ENCODE measurements around the gene NFKBIE. TPM values are rescaled to one million over a fixed set of nuclear protein-coding genes. Genes with fewer than 3 reads are reported as not detected.

Gene NFKBIE
- total RNA-seq, 1 donor from 2014 or later: 25.1 TPM

DNA sequence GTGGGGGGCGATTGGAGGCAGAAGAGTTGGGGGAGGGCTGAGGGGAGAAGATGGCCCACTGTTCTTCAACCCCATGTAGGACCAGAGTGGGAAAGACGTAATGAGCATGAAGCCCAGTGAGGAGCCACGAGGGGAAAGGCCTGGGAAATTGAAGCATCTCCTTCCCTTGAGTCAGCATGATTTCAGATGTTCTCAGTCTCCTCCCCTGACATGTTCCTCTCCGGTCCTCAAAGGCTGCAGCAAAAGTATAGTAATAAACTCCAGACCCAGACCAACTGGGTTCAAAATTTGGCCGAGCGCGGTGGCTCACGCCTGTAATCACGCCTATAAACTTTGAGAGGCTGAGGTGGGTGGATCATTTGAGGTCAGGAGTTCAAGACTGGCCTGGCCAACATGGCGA lies 1.9 kb upstream of the NFKBIE start:
- intact Hi-C loops (cut with micrococcal nuclease): loop anchor here (5.0 to 10.0 kb wide), 3 partner anchors 120 to 188 kb away; partner anchors contain the start of genes CDC5L, MRPL14 and TMEM63B
- Mint-ChIP-seq H3K4me1 (ENCODE audit: low read depth) (peaks cover 35% of the 10 kb centered on the region), H3K27me3 (ENCODE audit: low read depth) (peaks cover 29% of the 10 kb centered on the region), H3K9me3 (no peaks in the 10 kb centered on the region), H3K36me3 (ENCODE audit: low read depth) (peaks cover 23% of the 10 kb centered on the region), H3K27ac (no peak overlapping the region), H3K4me3 (ENCODE audit: low read depth) (no peak overlapping the region)
- DNase-seq (ENCODE audit: low spot score): no peak

DNA sequence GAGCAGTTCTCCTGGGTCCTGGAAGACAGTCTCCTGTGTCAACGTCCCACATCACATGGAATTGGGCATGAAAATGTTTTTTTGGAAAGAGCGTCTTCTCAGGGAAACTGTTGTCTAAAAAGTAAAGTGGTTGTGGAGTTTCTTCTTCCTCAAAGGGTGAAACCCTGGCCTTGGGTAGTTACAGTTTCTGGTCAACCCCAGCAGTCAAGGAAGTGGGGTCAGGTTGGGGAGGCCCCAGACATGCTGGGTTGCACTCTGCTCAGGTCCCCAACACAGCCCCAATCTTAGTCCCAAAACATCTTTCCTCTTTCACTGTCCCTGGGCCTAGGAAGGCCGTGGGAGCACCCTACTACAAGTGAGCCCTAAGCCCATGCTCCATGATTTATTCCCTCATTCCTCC lies 996 bp upstream of the NFKBIE start:
- no peaks in the 10 kb centered on the region for H3K9me3 Mint-ChIP-seq
- H3K4me3 Mint-ChIP-seq (ENCODE audit: low read depth): peak overlapping the region; percentile 64
- H3K36me3 Mint-ChIP-seq (ENCODE audit: low read depth): peaks cover 28% of the 10 kb centered on the region
- peaks cover 36% of the 10 kb centered on the region for H3K4me1 Mint-ChIP-seq (ENCODE audit: low read depth)
- DNase-seq (ENCODE audit: low spot score): no peak
- H3K27me3 Mint-ChIP-seq (ENCODE audit: low read depth): peaks cover 22% of the 10 kb centered on the region
- peak overlapping the region; percentile 82 for H3K27ac Mint-ChIP-seq
- intact Hi-C loops (cut with micrococcal nuclease): loop anchor here (5.0 to 10.0 kb wide), 3 partner anchors 121 to 188 kb away; partner anchors contain the start of genes CDC5L, MRPL14 and TMEM63B

DNA sequence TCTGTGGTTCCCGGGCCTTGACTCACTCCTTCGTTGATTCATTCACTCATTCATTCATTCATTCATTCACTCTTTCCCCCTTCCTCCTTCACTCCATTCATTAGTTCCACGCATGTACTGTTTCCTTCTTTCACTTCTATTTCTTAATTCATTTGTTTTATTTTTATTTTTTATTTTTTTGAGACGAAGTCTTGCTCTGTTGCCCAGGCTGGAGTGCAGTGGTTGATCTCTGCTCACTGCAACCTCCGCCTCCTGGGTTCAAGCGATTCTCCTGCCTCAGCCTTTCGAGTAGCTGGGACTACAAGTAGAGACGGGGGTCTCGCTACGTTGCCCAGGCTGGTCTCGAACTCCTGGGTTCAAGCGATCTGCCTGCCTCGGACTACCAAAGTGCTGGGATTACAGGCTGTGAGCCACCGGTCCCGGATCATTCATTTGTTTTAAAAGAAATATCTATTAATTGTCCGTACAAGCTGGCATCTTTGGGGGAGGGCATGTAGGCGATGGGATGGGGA lies 427 bp upstream of the NFKBIE start:
- intact Hi-C loops (cut with micrococcal nuclease): loop anchor here (1.0 to 10.0 kb wide), 6 partner anchors 8 to 189 kb away; partner anchors contain the start of genes AARS2, CDC5L, MRPL14 and SLC35B2
- H3K36me3 Mint-ChIP-seq (ENCODE audit: low read depth): peaks cover 33% of the 10 kb centered on the region
- peak overlapping the region; percentile 97 for H3K4me3 Mint-ChIP-seq (ENCODE audit: low read depth)
- no peak for DNase-seq (ENCODE audit: low spot score)
- H3K9me3 Mint-ChIP-seq: no peaks in the 10 kb centered on the region
- H3K4me1 Mint-ChIP-seq (ENCODE audit: low read depth): peaks cover 41% of the 10 kb centered on the region
- H3K27ac Mint-ChIP-seq: peak overlapping the region; percentile 82
- peaks cover 18% of the 10 kb centered on the region for H3K27me3 Mint-ChIP-seq (ENCODE audit: low read depth)

DNA sequence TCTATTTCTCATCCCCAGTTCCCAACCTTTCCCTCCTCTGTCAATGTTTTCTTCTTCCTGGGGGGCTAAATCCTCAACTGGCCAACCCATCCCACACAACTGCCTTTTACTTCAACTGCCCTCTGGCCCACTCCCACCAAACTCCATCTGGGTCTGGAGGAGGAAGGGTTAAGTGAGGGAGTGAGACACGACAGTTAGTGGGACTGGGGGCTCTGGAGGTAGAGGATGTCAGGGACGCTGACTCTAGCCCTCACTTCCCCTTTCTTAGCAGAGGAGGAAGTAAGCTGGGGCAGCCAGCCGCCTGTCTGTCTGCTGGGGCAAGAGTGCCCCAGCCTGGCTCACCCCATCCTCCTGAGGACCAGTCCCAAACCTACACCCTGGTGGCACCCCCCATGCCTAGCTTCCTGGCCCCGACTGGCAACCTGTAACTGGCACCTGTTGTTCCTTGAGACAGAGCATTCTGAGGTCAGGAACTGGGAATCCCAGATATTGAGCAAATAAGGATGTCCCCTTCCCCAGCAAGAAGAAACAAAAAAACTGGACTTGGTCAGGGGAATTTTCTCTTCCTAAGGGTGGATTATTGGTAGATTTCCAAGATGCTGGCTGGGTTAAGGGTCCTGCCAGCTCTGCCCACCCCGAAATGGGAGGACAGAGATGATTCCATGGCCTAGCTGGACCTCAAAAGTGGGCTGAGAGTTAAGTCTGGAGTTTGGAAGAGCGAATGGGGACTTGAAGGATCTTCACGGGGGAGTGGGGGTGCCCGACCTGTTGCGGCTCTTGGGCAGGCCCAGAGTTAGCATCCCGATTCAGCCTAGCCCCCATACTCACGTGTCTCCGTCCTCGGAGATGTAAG lies 971 bp downstream of the NFKBIE start:
- no peaks in the 10 kb centered on the region for H3K9me3 Mint-ChIP-seq
- H3K27ac Mint-ChIP-seq: peak overlapping the region; percentile 91
- peak overlapping the region; percentile 97 for H3K4me3 Mint-ChIP-seq (ENCODE audit: low read depth)
- H3K36me3 Mint-ChIP-seq (ENCODE audit: low read depth): peaks cover 40% of the 10 kb centered on the region
- peaks cover 10% of the 10 kb centered on the region for H3K27me3 Mint-ChIP-seq (ENCODE audit: low read depth)
- intact Hi-C loops (cut with micrococcal nuclease): loop anchor here (1.0 to 10.0 kb wide), 6 partner anchors 7 to 190 kb away; partner anchors contain the start of genes AARS2, CDC5L, MRPL14 and SLC35B2
- no peak for DNase-seq (ENCODE audit: low spot score)
- H3K4me1 Mint-ChIP-seq (ENCODE audit: low read depth): peaks cover 40% of the 10 kb centered on the region

DNA sequence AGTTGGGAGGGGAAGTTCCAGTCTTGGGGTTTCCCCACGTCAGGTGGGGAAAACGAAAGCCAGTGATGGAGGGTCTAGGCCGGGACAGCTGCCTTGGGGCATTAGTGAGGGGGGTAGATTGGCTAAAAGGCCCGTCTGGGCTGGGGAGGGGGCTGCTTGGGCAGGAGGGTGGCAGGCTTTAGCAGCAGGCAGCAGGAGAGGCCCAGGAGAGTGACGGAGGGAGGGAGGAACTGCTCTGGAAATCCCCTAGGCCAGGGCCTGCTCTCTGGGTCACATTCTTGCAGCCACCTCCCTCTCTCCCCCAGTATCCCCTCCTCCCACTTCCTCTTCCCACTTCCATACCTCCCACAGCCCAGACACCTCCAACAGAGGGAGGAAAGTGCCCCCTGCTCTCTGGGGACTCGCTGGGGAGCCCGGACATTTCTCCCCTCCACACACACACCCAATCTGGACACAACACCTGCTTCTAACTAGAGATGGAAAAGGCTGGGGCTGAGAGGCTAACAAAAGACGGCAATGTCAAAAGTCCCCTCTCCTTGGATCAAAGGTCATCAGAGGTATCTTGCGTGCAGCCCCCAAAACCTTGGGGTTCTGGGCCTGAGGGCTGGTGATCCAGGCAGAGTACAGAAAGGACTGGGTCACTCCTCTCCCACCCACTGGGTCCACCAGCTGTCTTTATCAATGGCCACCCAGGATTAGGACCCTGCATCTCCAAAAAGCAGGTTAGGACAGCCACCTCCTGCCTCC lies 1.8 kb downstream of the NFKBIE start:
- intact Hi-C loops (cut with micrococcal nuclease): loop anchor here (1.0 to 10.0 kb wide), 3 partner anchors 25 to 191 kb away; partner anchors contain the start of gene AARS2
- H3K36me3 Mint-ChIP-seq (ENCODE audit: low read depth): peaks cover 47% of the 10 kb centered on the region
- peaks cover 46% of the 10 kb centered on the region for H3K4me1 Mint-ChIP-seq (ENCODE audit: low read depth)
- H3K27ac Mint-ChIP-seq: peak overlapping the region; percentile 91
- peak overlapping the region; percentile 97 for H3K4me3 Mint-ChIP-seq (ENCODE audit: low read depth)
- H3K9me3 Mint-ChIP-seq: no peaks in the 10 kb centered on the region
- peaks cover 2% of the 10 kb centered on the region for H3K27me3 Mint-ChIP-seq (ENCODE audit: low read depth)
- no peak for DNase-seq (ENCODE audit: low spot score)

DNA sequence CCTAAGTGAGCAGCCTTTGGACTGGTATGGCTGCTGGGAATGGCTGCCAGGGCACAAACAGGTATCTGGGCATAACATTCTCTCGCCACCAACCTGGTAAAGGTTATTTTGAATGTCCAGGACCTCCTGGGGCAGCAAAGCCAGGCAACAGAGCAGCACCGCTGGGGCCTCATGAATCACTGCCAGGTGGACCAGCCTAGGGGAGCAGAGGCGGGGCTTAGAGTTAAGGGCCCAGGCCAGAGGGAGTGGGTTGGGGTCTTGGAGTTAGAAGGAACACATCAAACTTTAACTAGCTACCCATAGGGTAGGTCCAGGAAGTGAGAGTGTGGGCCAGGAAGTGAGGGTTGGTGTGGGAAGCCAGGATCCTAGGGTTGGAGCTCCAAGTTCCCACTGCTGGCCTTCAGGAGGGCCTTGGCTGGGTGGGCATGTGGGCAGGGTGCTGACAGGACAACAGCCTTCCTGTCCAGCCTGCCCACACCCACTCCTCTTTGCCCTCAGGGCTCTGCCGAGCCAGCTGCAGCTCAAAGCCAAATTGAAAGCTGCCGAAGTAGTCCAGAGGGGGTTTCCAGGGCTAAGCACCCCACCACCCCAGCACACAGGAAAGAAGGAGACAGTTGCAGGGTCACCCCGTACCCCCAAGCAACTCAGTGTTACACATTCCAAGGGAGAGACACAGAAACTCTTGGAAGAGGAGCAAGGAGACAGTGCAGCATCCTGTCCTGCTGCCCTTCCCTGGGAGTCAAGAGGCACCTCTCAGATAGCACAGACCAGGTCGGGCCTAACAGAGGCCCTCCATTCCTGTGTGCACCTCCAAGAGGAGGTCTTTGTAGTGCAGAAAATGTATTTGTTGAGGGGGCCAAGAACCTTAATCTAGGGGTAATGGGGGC lies 2.6 kb downstream of the NFKBIE start:
- Mint-ChIP-seq H3K36me3 (ENCODE audit: low read depth) (peaks cover 52% of the 10 kb centered on the region), H3K4me1 (ENCODE audit: low read depth) (peaks cover 51% of the 10 kb centered on the region), H3K4me3 (ENCODE audit: low read depth) (peak overlapping the region; percentile 97), H3K9me3 (no peaks in the 10 kb centered on the region), H3K27me3 (ENCODE audit: low read depth) (no peaks in the 10 kb centered on the region), H3K27ac (peak overlapping the region; percentile 91)
- intact Hi-C loops (cut with micrococcal nuclease): loop anchor here (1.0 to 10.0 kb wide), 2 partner anchors 24 to 192 kb away; no protein-coding TSS in a partner anchor
- no peak for DNase-seq (ENCODE audit: low spot score)

DNA sequence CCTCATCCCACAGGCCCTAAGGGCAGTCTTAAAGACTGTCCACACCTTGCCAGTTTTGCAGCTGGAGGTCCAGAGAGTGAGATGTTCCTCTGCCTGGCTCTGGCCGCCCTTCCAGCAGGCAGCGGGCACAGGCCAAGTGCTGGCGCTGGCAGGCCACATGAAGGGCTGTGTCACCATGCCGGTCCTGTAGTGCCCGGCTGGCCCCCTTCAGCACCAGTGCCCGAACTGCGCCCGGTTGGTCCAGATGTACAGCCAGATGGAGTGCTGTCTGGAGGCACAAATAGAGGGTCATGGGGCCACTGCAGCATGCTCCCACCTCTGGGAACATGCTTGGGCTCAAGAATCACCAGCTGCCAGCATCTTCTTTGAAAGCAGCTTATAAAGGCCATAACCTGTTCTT lies 3.8 kb downstream of the NFKBIE start:
- peaks cover 55% of the 10 kb centered on the region for H3K36me3 Mint-ChIP-seq (ENCODE audit: low read depth)
- no peak overlapping the region for H3K27ac Mint-ChIP-seq
- no peak for DNase-seq (ENCODE audit: low spot score)
- intact Hi-C loops (cut with micrococcal nuclease): loop anchor here (10.0 kb wide), 1 partner anchor 193 kb away; no protein-coding TSS in a partner anchor
- H3K4me3 Mint-ChIP-seq (ENCODE audit: low read depth): no peak overlapping the region
- no peaks in the 10 kb centered on the region for H3K27me3 Mint-ChIP-seq (ENCODE audit: low read depth)
- no peaks in the 10 kb centered on the region for H3K9me3 Mint-ChIP-seq
- H3K4me1 Mint-ChIP-seq (ENCODE audit: low read depth): peaks cover 48% of the 10 kb centered on the region

DNA sequence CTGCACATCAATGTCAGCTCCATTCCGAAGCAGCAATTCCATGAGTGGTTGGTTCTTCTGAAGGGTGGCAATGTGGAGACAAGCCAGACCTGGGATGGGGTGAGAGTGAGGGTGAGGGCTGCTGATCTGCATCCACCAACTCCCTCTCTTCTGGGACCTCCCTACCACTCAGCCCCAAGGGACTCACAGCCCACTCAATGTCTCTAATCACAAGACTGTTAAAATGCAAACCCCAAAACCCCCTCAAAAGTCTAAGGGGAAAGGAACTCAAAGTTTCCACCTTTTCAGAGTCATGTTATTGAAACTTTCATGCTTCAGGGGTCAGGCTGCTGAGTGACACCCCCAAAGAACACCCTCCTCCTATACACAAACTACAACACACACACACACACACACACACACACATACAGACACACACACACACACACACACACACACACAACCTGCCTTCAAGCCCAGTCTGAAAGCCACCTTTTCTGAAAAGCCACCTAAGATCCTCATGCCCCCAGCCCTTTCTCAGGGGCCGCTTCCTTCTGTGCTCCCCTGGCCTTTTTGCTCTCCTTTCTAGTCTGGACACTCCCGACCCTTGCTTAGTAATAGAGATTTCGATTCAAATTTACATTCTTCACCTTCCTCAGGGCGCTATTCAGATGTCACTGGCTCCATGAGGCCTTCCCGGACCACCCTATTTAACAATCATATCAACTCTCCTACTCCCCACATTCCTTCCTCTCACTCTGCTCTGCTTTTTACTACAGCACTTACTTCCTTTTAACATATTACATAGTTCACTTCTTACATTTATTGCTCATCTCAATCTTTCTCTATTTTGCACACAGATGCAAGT lies 4.7 kb downstream of the NFKBIE start:
- H3K27ac Mint-ChIP-seq: peak overlapping the region; percentile 12
- no peaks in the 10 kb centered on the region for H3K27me3 Mint-ChIP-seq (ENCODE audit: low read depth)
- peaks cover 50% of the 10 kb centered on the region for H3K4me1 Mint-ChIP-seq (ENCODE audit: low read depth)
- no peaks in the 10 kb centered on the region for H3K9me3 Mint-ChIP-seq
- peaks cover 62% of the 10 kb centered on the region for H3K36me3 Mint-ChIP-seq (ENCODE audit: low read depth)
- DNase-seq (ENCODE audit: low spot score): no peak
- intact Hi-C loops (cut with micrococcal nuclease): loop anchor here (10.0 kb wide), 1 partner anchor 194 kb away; no protein-coding TSS in a partner anchor
- no peak overlapping the region for H3K4me3 Mint-ChIP-seq (ENCODE audit: low read depth)

DNA sequence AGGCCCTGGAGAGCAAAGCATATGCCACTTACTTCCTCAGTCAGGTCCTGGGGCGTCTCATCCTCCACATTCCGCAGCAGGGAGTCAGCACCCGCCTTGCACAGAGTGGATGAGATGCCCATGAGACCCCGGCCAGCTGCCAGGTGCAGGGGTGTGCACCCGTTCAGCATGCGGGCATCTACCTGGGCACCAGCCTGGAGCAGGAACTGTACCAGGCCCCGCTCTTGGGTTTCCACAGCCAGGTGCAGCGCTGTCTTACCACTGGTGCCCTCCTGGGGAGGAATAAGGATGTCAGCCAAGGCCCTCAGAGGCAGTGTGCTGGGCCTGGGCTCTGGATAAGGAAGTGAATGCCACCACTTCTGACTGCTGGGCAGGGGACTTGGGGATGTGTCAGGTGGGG lies 5.3 kb downstream of the NFKBIE start:
- no peak overlapping the region for H3K4me3 Mint-ChIP-seq (ENCODE audit: low read depth)
- H3K27me3 Mint-ChIP-seq (ENCODE audit: low read depth): no peaks in the 10 kb centered on the region
- peaks cover 55% of the 10 kb centered on the region for H3K4me1 Mint-ChIP-seq (ENCODE audit: low read depth)
- H3K36me3 Mint-ChIP-seq (ENCODE audit: low read depth): peaks cover 68% of the 10 kb centered on the region
- intact Hi-C loops (cut with micrococcal nuclease): loop anchor here (10.0 kb wide), 1 partner anchor 195 kb away; no protein-coding TSS in a partner anchor
- no peak for DNase-seq (ENCODE audit: low spot score)
- H3K27ac Mint-ChIP-seq: no peak overlapping the region
- H3K9me3 Mint-ChIP-seq: no peaks in the 10 kb centered on the region

DNA sequence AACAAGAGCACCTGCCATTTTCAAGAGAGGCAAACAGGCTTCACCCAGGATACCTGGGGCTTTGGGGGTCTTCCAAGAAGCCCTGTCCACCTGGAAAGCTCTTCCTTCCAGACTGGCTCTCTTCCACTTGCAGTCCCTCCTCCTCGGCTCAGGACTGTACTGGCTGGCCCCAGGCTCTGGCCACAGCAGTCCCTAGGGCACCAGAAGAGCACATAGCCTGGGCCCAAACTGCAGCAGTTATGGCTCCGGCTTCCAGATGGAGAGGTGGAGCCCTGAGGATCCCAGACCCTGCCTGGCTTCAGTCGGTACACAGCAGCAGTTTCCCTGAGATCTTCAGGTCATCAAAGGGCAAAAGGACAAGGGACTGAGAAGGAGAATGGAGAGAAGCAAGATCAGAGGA lies 6.4 kb downstream of the NFKBIE start:
- Mint-ChIP-seq H3K36me3 (ENCODE audit: low read depth) (peaks cover 71% of the 10 kb centered on the region), H3K9me3 (no peaks in the 10 kb centered on the region), H3K4me3 (ENCODE audit: low read depth) (peak overlapping the region; percentile 78), H3K27ac (peak overlapping the region; percentile 85), H3K4me1 (ENCODE audit: low read depth) (peaks cover 57% of the 10 kb centered on the region), H3K27me3 (ENCODE audit: low read depth) (no peaks in the 10 kb centered on the region)
- intact Hi-C loops (cut with micrococcal nuclease): loop anchor here (5.0 kb wide), 2 partner anchors 487 to 622 kb away; partner anchors contain the start of genes MAD2L1BP and VEGFA
- no peak for DNase-seq (ENCODE audit: low spot score)

DNA sequence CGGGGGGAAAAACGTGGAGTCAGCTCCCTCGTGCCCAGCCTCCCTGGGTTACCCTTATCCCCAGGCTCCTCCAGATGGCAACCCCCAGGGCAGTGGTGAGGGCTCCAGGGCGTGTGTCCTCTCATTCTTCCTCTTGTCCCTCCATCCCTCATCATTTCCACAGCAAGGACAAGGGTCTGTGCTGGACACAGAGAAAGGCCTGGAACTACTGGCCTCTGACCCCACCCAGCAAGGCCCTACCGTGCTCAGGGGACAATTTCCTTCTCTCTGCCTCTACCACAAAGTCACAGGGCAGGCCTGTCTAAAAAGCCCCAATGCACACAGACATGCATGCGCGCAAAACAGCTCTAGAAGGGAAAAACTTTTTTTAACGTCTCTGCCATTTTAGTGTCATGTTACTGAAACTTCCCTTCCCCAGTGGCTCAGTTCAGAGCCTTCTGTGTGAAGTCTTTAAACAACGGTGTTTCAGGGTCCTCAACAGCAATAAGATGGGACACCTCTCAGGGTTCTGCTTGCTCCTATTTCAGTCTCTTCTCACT lies 7.0 kb downstream of the NFKBIE start:
- H3K36me3 Mint-ChIP-seq (ENCODE audit: low read depth): peaks cover 73% of the 10 kb centered on the region
- intact Hi-C loops (cut with micrococcal nuclease): loop anchor here (5.0 kb wide), 2 partner anchors 486 to 621 kb away; partner anchors contain the start of genes MAD2L1BP and VEGFA
- DNase-seq (ENCODE audit: low spot score): no peak
- peaks cover 57% of the 10 kb centered on the region for H3K4me1 Mint-ChIP-seq (ENCODE audit: low read depth)
- H3K4me3 Mint-ChIP-seq (ENCODE audit: low read depth): peak overlapping the region; percentile 78
- peak overlapping the region; percentile 85 for H3K27ac Mint-ChIP-seq
- H3K27me3 Mint-ChIP-seq (ENCODE audit: low read depth): no peaks in the 10 kb centered on the region
- no peaks in the 10 kb centered on the region for H3K9me3 Mint-ChIP-seq
